HepG2 (cell line): ENCODE measurements around the gene SPNS2.

Experiments used
- KAT7 ChIP-seq: IDR thresholded peaks from 2 replicates; pipeline ENCODE4 v1.6.1; 2018; ENCODE audit warnings: borderline replicate concordance, missing compliant biosample characterization
- ZNF709 ChIP-seq: sonication (generic); formaldehyde crosslinking; IDR thresholded peaks from 2 replicates; pipeline ENCODE4 v1.5.0; 2020; ENCODE audit warnings: mild to moderate bottlenecking, missing genetic modification reagents

- no peak for TF ChIP-seq ZNF709 (CRISPR knock-in tag)
- no peak for TF ChIP-seq KAT7 (CRISPR knock-in tag)
These were observed 37.1 kb downstream of the SPNS2 start for GRCh38 chr17:4535667-4536258.
